GM18951 (cell line): ENCODE data around the gene FAM118B.

Experiments used
- POLR2A ChIP-seq: IDR thresholded peaks from 4 replicates; pipeline ENCODE4 v1.6.1; 2011; ENCODE audit warnings: mild to moderate bottlenecking; ENCODE audit not compliant: insufficient read length, insufficient read depth; ENCODE audit errors: extremely low read depth
- in situ Hi-C: fragments of 300-500 bp; cut with MboI; formaldehyde crosslinking; loops from one replicate; pipeline ENCODE4 v1.12.0; 2022; ENCODE audit warnings: low sequenced_read_pairs, mixed read lengths, inconsistent platforms; ENCODE audit not compliant: unreplicated experiment

The FAM118B gene

DNA sequence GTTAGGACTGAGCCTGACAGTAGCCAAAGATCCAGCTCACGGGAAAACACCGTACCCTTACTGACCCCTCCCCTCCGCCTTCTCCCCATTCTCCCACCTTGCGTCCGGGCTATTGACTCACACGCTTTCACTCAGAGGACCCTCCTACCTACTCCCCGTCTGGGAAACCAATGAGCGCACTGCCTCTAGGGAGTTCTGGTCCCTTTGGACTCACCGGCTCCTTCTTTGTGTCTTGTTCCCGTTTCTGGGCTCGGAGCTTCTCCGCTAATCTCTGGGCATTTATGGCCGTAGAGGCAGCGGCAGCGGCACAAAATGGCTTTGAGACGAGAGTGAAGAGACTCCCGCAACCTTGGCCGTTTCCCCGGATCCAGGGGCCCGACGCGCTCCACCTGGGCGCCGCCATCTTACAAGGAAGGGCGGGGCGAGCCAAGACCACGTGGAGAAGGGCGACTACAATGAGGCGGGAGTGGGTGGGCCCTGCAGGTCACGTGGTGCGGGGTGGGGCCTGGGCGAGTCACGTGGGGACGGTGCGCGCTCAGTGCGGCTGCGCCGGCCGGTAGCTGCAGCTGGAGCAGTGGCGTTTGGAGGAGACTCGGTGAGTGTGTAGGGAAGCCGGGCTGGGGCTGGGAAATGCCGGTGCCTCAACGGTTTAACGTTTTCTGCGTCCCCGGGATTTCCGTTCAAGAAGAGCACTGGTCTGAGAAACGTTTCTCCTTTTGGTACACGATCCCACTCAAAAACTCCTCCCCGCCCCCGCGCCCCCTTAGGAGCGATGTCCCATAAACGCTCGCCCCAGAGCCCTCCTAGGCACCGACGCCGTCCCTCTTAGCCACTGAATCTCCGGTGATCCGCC, at the start of gene FAM118B, which contains the start of gene RPUSD4:
TSS of gene FAM118B (plus strand) at position 547 of the 853 bp plus-strand sequence. CDS start 23,220 bp downstream, outside the sequence.
TSS of gene RPUSD4 (minus strand) at position 415 of the 853 bp plus-strand sequence. CDS start at position 403, 12 bp downstream.
- peak; percentile 96 for TF ChIP-seq POLR2A
- in situ Hi-C loops = no loop called here

DNA sequence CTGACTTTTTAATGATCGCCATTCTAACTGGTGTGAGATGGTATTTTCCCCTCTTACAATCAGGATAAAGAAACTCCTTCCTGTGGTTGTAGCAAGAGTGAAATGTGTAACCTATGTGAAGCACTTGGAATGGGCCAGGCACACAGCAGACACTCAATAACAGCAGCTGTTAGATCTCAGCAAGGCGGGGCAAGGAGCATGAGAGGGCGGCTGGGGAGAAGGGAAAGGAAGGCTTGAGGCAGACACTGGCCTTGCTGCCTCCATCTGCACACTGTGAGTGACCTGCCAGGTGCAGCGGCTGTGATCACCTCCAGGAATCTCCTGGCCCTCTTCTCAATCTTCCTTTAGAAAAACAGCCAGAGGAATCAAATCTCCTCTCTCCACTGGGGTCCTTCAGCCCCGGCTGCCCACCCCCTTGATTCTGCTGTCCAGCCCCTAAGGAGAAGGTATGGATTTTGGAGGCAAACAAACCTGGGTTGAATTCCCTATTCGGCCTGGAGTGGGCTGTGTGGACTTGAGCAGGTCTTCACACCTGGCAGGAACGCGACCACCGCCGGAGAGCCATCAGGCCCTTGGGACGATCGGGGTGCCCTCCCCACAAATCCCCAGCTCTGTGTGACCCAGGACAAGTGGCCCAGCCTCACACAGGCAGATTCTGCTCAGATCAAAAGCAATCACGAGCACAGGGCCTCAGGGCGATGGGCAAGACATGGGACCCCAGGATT, 49.1 kb upstream of the FAM118B start:
- TF ChIP-seq POLR2A = no peak
- in situ Hi-C loops = no loop called here

DNA sequence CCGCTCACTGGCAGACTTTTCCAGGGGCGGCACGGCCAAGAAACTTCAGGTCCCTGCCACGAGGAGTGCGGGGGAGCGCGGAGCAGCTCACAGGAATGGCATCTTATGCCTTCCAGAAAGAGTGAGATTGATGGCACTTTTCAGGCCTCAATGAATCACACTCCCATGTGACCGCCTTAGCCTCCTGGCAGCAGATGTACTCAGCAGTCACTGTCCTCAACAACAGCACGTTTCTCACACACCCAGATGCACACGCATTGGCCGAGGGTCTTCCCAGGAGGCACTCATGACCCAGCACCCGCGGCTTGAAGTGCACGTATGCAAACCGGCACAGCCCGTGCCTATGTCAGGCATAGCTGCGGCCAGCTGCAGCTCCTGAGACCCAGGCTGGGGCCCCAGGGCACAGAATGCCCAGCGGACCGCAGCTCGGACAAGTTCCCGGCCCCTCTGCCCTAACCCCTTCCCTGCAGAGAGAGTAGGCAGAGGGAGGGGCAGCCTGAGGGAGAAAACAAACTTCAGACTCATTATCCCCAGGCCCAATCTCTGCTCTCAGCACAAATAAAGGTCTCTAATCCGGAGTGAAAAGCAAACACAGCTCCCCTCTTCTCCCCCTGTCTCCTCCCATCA, 48.4 kb upstream of the FAM118B start:
- no peak for TF ChIP-seq POLR2A
- in situ Hi-C loops = no loop called here

DNA sequence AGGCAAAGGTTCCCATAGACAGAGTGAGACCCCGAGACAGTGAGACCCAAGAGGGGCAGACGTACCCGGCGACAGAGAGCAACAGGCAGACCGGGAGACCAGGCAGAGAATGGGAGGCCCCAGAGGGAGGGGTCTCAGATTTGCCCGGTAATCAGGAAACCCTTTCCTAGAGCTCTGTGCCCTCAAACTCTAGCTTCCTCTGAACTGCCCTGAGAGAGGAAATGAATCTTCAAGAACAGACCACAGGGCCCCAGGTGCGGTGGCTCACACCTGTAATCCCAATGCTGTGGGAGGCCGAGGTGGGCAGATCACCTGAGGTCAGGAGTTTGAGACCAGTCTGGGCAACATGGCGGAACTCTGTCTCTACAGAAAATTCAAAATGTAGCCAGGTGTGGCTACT, 47.8 kb upstream of the FAM118B start:
- in situ Hi-C loops = no loop called here
- no peak for TF ChIP-seq POLR2A

DNA sequence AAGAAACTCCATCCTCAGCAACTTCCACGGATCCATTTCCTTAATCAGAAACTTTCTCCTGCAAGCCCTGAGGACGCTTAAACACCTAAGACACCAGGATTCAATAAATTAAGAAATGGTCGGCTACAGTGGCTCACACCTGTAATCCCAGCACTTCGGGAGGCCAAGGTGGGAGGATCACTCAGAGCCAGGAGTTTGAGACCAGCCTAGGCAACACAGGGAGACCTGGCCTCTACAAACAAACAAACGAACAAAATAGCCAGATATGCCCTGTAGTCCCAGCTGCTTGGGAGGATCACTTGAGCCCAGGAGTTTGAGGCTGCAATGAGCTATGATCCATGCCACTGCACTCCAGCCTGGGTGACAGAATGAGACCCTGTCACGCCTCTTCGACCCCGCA, 46.8 kb upstream of the FAM118B start:
- no peak for TF ChIP-seq POLR2A
- in situ Hi-C loops = no loop called here

DNA sequence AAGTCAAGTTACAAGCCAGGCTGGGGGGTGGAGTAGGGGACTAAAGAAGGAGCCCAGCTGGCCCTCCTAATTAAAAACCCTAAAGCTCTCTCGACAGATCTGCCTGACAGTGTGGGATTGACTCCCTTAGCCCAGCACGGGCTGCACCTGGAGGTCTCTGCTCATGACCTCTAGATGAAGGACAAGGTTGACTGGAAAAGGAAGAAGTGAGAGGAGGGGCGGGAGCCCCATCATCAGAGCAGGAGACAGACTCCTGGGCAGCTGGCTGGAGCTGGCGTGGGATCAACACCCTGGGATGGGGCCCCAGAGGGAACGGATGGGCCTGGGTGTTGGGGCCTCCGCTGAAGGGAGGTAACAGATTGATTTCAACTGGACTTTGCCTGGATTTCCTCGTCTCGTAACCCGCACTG, 46.3 kb upstream of the FAM118B start:
- TF ChIP-seq POLR2A = no peak
- in situ Hi-C loops = no loop called here

DNA sequence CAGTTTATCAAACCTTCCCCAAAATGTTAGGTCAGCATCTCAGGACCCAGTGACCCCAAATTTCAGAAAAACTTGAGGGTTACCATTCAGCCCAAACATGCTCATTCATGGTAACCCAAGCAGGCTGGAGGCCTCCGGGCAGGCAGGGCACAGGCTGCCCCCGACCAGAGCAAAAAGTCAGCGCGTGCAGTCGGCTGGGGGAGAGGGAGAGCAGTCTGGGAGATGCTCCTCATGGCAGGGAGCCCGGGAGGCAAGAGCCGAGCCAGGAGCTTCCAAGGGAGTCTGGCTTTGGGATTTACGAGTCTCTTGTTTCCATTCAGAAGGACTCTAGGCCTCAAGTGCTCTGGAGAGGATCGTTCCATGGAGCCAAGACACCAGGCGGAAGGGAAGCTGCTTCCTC, 45.8 kb upstream of the FAM118B start:
- in situ Hi-C loops = no loop called here
- no peak for TF ChIP-seq POLR2A

DNA sequence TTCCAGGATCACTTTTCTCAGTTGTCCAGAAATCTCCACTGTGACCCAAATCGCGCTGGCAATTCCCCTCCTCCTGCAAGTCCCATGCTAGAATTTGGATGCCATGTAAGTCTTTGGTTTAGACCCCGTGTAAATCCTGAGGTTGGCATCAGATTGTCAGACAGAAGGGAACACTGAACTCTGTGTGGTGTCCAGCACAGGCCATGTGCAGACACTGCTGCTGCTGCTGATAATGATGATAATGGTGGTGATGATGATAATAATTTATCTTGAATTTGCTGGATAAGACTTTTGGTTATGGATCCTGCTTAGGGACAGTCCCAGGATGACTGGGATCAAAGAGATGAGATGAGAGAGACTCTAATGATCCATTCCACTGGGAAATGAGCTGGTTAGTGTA, 45.2 kb upstream of the FAM118B start:
- in situ Hi-C loops = no loop called here
- no peak for TF ChIP-seq POLR2A

DNA sequence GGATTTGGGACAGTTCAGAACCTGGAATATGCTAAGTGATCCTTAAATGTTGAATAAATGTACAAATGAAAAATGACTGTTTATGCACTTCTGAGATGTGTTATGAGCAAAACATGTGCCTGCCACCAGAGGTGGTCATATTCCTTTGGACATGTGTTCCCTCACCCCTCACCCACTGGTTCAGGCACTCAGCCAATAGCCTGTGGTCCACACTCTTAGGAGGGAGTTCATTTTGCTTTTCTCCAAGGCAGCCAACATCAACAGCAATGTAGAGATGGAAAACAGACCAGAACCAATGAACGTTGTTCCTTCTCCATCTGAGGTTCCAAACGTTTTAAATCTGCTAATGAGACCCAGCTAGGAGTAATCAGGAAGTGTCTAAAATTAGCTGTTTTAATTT, 44.1 kb upstream of the FAM118B start:
- in situ Hi-C loops = no loop called here
- TF ChIP-seq POLR2A = no peak

DNA sequence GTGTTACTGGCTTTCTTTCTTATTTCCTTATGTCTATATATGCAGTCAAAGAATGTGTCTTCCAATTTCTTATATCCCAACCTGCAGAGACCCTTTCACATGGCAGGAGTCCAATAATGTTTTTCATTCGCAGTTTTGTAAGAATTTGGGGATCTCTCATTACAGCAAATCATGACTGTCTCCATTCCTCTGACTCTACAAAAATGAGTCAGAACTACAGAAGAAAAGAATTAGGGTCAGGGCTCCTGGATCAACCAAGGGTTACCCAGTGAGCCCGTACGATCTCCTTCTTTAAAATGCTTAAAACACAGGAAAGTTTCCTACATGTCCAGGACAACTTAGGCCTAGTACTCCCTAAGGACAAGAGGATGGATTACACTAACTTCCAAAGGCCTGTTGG, 42.3 kb upstream of the FAM118B start:
- no peak for TF ChIP-seq POLR2A
- in situ Hi-C loops = no loop called here

DNA sequence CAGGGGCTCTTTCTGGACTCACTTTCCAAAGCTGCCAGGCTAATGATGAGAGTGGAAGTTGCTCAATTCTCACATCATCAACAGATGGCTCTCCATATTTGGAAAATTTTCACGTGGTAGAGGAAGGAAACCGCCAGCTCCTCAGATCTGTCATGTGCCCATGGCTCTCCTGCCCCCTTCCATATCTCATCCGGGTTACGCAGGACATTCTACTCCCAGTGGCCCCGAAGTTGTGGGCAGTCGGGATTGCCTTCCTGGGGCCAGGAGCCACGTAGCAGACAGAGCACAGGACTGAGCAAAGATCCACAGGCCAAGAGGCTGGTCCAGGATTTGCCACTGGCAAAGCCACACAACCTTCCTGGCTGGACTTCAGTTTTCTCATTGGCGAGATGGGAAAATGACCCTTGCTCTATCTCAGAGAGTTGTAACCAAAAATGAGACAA, 39.0 kb upstream of the FAM118B start:
- in situ Hi-C loops = no loop called here
- no peak for TF ChIP-seq POLR2A

DNA sequence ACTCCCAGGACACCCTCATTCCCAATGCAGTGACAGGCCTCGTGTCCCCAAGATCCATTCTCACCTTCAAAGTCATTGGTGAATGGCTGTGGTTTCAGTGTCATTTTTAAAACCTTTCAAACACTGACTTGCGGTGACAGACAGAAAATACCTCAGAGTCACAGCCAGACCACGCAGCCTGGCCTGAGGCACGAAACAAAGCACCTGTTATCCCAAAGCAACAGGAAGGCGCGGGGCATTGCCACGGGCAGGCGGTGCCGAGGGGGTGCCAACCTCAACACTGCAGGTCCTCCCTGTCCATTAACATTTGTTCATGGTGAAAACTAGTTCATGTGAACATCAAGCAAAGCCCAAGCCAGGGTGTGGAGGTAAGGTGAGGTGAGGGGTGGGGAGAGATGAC, 38.3 kb upstream of the FAM118B start:
- TF ChIP-seq POLR2A = no peak
- in situ Hi-C loops = no loop called here

DNA sequence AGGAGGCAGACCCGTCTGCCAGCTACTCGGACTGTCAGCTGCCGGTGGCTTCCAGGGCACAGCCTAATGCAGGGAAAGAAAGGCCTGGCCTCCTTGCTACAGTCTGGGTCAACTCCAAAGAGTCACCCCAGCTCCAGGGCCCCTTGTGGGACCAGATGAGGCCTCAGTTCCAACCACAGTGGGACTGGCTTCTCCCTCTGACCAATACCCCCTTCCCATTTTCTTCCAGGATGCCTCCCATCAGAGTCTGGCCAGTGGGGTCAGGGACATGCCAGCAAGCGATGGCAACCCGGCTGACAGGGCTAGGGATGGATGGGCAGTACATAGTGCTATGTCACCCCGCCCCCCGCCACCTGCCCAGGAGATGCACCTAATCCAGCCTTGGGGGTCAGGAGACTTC, 36.8 kb upstream of the FAM118B start:
- TF ChIP-seq POLR2A = no peak
- in situ Hi-C loops = no loop called here
